Smooth muscle cell of the brain vasculature (primary cell): ENCODE measurements around the gene CEMIP.

Source experiments
- DNase-seq: peaks from one replicate; pipeline ENCODE4 v3.0.0-alpha.2; 2012; ENCODE audit warnings: low read depth, low spot score

The CEMIP gene

DNA sequence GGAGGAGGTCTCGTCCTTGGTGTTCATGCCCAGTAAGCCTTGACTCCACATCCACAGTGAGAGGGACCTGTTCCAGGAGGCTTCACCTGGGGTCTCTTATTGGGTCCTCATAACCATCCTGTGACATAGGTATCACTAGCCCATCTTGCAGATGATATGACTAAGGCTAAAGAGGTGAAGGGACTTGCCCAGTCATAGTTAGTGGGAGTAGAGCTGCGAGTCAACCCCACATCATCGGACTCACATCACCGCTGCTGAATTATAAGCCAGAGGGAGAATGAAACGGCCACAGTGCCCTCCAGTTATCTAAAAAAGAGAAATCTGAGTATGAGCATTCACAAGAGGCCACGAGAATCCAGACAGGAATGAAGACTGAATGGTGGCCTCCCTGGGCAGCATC lies 144.5 kb downstream of the CEMIP start:
- no peak for DNase-seq

DNA sequence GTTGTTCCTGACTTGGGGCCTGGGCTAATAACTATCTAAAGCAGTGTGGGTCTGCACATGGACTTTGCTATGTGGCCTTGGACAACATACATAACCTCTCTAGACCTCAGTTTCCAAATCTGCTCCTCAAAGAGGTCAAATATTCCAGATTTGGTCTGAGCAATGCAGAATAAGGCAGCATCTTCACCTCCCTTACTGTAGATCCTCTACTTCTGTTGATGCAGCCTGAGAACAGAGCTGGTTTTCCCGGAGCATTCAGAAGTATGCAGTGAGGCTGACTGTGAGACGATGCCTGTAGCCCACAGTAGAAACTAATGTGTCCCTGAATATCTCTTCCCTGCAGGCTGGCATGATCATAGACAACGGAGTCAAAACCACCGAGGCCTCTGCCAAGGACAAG lies 145.1 kb downstream of the CEMIP start:
- DNase-seq = no peak

DNA sequence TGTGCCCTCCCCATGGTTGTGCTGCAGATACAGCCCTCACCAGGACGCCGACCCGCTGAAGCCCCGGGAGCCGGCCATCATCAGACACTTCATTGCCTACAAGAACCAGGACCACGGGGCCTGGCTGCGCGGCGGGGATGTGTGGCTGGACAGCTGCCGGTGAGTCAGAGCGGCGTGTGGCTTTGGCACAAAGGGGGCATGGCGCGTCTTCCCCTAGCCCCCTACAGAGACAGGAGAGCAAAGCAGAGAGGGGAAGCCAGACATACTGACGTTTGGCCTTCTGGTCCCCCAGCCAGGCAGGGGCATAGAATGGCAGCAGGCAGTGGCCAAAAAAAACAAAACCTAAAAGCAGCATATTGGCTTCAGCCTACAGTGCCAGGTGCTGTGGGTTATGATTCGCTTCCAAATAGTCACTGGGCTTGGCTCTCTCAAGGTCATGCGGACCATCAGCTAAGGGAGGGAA lies 146.5 kb downstream of the CEMIP start:
- no peak for DNase-seq

DNA sequence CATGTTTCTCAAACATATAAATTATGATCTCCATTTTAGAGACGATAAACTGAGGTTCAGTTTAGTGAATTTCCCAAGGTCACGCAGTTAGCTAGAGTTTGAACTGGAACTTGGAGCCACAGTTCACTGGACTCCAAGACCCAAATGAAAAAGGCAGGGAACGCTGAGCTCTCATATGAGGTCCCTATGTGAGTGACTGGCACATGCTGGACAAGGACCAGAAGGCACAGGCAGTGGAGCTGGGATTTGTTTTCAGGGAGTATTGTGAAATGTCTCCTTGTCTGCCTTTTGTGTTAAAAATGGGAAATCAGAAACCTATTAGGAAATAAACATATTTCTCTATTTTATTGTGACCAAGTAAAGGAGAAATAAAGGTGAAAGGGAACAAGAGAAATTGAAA lies 147.0 kb downstream of the CEMIP start:
- no peak for DNase-seq

DNA sequence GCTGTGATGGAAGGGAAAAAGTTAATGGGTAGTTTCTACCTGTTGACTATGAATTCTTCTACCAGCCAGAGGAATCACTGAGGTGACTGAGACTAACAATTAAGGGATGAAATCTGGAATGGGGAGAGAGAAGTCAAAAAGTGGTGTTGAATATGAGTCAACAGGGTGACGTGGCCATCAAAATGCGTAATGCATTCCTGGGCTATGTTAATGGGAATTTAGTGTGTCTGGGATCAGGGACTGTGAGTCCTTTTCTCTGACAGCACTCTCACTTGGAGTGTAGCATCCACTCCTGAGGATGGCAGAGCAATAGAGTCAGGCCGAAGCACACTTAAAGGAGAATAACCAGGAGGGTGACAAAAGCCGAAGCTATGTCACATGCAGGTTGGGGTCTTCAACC lies 150.1 kb downstream of the CEMIP start:
- DNase-seq = no peak

DNA sequence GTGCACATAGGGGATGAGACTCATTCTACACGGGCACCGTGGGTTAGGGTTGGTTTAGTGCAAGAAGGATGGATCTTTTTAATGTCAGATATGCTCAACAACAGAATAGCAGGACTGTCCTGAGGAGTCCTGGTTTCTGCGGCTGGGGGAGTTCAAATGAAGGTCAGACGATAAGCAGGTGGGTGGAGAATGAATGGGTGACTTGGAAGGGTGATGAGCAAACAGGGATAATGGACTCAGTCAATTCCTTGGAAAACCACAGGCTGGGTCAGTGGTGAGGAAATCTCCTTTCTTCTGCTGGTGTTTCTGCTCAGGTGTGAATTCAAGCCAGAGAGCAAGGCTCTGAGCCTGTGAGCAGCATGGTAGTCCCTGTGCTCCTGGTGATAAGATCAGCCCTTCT lies 150.5 kb downstream of the CEMIP start:
- no peak for DNase-seq

DNA sequence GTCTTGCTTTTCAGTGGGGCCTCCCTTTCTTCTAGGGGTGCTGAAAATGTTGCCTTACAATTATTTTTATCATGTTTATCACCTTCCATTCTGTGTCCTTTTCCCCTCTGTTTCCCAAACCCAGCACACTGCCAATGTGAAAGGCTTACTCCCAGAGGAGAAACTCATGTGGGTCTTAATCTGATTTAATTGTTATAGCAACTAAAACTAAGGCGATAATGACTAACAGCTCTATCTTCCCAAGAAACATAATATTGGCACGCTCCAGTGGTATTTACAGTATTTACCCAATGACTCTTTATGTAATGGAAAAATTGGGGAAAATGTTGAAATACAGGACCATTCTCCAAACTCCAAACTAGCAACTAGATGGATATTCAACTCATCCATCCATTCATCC lies 152.0 kb downstream of the CEMIP start:
- no peak for DNase-seq

DNA sequence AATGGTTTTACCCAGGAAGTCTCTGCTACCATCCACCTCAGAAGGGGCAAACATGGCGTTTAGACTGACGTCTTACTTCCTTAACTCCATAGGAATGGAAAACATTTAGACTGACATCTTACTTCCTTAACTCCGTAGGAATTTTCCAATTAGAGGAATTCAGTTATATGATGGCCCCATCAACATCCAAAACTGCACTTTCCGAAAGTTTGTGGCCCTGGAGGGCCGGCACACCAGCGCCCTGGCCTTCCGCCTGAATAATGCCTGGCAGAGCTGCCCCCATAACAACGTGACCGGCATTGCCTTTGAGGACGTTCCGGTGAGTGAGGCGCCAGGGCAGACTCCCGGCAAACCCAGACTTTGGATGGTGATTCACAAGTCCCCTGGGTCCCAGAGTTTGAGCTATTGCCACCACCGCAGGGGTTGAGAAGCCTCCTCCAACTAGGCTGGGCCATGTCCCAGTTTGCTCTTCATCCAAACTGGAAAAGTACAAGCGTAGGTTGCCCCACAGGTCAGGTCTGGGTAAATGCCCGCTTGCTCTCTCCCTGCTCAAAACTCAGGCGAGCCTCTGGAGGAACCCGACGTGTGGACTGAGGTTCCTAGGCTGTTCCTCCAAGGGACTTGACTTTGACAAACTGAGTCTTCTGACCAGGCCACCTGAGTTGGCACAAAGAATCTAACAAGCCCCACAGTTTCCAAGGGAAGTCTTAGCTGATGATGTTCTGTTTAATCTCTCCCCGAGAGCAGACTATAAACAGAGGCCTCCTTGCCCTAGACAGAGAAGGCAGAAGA lies 152.7 kb downstream of the CEMIP start:
- DNase-seq = no peak

DNA sequence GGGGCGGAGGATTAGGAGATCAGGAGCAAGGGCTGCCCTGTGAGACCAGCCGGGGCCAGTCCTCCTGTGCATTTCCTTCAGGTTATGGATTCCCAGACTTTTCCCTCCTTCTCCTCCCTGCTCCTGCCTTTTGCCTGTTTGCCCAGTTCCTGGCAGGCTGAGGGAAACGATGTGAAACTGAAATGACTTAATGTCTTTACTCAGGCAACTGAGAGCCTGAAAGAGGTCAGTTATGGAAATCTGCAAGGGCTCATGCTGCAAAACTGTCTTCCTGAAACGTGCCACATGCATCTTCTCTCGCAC lies 153.3 kb downstream of the CEMIP start:
- DNase-seq = no peak

DNA sequence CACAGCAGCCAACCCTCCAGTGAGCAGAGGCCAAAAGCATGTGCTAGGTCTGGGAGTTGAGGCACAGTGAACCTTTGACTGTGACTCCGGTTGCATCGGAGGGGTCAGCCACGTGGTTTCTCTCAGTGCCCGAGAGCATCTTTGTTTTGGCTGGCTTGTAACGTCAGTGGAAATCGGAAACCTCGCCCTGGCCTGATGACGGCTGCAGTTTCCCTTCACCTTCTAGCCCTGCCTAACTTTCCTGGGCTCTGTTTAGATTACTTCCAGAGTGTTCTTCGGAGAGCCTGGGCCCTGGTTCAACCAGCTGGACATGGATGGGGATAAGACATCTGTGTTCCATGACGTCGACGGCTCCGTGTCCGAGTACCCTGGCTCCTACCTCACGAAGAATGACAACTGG lies 153.8 kb downstream of the CEMIP start:
- DNase-seq = peak; percentile 17

DNA sequence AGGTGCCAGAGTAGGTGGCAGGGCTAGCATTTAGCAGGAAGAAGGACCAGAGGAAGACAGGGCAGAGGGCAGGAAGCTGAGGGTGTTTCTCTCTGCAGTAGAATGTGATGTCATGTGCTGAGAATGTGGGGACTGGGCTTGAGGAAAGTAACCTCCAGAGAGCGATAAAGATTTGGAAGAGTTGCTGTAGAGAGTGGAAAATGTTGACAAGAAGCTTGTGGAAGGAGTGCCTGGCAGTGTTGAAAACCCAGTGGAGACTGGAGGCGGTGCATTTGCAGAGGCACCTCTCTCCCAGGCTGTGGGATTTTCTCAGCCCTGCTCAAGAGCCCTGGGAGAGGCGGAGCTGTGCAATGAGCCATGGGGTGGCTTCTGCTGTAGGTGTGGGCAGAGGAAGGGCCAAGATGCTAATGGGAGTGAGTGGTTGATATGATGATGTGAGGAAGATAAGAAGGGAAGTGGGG lies 155.6 kb downstream of the CEMIP start:
- no peak for DNase-seq

DNA sequence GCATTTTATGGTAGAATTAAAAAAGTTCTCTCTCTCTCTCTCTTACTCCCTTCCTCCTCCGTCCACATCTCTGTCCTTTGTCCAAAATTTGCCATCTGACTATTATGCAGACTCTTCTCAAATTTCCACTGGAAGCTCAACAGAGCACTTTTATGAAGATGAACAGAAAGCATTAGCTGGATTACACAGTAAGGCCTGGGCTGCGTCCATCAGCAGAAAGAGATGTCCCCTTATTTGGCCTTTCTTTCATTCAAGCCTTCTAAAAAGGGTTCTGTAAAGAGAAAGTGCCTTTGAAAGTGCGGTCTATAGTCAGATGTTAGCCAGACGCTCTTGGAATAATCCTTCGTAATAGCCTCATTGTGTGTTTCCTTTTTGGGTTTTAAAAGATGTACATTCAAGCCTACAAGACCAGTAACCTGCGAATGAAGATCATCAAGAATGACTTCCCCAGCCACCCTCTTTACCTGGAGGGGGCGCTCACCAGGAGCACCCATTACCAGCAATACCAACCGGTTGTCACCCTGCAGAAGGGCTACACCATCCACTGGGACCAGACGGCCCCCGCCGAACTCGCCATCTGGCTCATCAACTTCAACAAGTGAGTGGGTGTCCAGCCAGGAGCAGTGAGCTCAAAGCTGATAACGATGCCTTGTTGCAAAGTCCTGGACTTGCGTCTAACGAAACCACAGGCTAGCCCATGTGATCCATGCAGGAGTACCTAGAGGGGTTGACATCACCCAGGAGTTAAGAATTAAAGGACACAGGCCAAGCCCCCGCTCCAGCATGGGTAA lies 157.3 kb downstream of the CEMIP start:
- no peak for DNase-seq

DNA sequence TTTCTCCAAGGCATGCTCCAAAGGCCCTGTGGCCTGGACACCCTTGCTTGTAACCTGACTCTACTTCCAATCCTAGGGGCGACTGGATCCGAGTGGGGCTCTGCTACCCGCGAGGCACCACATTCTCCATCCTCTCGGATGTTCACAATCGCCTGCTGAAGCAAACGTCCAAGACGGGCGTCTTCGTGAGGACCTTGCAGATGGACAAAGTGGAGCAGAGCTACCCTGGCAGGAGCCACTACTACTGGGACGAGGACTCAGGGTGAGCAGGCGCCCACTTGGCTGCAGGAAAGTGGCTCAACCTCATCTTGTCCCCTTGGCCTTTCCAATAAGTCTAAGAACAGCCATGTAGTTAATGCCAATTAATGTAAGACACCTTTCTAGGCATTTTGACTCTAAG lies 158.5 kb downstream of the CEMIP start:
- DNase-seq = no peak

DNA sequence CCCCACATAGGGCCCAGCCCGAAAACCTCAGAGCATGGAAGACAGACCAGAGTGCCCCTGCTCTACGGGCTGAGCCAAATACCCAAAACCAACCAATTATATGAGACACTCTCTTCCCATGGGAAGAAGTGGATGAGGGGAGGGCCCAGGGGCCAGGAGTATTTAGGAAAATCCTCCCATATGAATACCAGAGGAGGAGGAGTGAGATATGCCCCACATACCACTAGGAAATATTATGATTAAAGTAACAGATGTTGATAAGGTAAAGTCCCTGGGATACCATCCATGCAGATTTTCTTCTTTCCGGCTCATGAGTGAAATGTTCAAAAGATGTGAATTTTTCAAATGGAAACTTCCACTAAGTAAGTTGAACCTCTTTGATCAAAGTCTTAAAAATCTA lies 160.0 kb downstream of the CEMIP start:
- no peak for DNase-seq

DNA sequence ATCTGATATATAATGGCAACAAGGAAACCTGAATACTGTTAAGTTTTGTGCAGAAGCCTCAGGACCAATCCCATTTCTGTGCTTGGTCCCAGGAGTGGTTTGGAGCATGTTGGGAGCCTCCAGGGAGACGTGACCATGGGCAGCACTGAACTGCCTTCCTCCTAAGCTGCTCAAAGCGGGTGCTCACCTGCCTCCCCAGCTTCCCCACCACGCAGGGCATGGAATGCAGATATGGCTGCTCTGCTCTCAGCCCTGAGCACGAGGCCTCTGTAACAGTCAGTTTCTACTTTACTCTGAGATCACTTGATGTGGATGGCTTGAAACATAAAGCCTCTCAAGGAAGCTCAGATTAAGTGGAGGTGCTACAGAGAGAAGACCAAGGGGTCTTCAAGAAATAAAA lies 161.2 kb downstream of the CEMIP start:
- no peak for DNase-seq

DNA sequence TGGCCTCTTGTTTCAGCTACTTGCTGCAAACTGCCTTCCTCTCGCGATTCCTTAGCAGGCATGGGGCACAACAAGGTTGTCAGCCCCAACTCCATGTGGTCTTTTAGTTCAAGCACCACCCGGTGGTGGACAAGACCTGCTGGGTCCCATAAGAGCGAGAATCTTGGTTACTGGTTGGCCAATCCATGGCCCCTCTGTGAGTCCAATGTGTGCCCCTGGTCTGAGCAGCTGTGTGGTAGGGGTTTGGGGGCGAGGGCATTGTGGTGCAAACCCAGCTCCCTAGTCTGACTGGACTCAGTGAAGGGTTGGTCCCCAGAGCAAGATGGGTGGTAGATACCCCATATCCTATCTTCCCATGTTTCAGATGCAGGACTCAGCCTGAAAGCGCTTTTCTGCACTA lies 161.7 kb downstream of the CEMIP start:
- DNase-seq = no peak

DNA sequence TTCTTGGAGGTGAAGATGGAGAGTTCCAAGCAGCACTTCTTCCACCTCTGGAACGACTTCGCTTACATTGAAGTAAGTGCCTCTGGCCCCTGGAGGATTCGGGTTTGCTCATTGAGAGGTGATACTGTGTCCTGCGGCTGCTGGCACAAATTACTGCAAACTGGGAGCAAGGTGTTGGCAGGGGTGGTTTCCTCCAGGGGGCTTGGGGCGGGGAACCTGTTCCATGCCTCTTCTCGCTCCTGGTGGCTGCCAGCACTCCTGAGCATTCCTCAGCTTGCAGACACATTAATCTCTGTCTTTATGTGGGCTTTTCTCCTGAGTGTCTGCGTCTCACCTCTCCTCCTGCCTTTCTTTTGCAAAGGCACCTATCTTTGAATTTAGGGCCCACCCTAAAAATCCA lies 163.1 kb downstream of the CEMIP start:
- no peak for DNase-seq

DNA sequence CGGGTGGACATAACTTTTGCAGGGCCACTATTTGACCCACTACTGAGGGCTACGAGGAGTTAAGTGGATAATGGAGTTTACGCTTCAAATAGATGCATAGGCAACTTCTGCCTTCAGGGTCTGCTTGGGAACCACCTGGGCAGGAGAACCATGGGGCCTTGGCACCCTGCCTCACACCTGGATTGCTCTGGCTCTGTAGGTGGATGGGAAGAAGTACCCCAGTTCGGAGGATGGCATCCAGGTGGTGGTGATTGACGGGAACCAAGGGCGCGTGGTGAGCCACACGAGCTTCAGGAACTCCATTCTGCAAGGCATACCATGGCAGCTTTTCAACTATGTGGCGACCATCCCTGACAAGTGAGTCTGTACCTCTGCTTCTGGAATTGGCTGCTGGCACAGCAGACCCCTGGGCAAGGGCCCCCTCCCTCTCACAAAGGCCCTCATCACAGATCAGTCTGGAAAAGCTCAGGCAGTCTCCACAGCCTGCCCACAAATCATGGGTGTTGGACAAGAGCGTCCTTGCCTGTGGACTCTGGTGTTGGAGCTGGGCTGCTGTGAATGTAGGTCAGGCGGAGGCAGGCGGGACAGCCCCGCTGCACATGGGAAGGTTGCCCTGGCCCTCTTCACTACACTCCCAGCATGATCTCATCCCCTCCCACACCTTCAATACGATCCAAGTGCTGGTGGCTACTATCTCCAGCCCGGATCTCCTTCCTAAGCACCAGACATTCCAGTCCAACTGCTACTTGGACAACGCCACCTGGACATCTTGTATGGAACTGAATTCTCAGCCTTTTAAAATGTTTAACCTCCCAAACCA lies 163.8 kb downstream of the CEMIP start:
- no peak for DNase-seq

DNA sequence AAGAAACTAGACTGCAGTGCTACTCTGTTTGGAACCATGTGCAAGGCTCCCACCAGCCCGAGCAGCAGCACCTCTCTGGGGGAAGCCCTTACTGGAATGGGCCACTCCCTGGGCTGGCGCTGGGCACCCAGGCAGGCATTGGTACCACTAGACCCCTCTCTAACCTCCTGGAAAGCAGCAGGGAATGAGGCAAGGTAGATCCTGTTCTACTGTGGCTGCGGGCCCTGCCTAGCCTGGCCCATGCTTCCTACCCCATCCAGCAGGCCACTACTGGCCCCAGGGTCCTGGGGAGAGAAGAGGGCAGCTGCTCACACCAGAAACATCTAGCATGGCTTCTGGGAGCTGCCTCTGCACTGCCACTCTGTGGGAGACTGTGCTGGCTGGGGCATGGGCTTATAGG lies 165.6 kb downstream of the CEMIP start:
- no peak for DNase-seq

DNA sequence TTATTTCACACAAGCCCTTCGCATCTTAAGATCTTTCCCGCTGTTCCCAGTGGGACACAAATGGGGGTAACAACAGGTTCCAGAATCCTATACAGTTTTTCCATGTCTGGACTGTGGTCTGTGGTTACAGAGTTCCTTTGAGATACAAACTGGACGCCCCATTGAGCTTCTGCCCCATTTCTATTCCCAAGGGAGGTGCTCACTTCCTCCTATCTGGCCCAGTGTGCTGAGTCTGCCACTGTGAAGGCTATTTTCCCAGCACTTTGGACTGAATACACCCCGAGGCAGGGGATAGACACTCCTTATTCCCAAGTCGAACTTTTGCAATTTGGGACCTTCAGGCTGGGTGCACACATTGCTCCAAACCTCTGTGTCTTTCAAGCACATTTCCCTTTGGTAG lies 166.4 kb downstream of the CEMIP start:
- DNase-seq = no peak

DNA sequence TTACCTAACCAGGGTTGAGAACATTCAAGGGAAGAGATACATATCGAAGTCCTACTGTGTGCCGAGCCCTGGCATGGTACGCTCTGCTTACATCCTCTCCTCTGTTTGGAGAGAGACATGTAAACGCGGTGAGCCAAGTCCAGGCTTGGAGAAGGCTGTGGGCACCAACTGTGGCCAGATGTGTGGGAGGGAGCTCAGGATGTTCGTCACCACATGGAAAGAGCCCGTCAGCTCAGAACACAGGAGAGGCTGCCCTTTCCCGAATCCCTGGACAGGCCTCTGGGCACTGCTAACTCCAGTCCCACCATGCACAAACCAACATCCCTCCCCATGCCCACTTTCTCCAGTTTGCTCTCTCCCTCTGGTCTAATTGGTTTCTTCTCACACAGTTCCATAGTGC lies 167.4 kb downstream of the CEMIP start:
- DNase-seq = no peak

DNA sequence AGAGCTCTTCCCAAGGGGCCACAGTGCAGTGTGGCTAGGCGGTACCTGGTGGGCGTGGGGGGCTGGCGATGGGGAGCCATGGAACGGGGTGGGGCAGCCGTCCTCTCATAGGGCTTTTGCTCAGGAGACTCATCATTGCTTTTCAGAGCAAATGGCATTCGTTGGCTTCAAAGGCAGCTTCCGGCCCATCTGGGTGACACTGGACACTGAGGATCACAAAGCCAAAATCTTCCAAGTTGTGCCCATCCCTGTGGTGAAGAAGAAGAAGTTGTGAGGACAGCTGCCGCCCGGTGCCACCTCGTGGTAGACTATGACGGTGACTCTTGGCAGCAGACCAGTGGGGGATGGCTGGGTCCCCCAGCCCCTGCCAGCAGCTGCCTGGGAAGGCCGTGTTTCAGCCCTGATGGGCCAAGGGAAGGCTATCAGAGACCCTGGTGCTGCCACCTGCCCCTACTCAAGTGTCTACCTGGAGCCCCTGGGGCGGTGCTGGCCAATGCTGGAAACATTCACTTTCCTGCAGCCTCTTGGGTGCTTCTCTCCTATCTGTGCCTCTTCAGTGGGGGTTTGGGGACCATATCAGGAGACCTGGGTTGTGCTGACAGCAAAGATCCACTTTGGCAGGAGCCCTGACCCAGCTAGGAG lies 169.6 kb downstream of the CEMIP start:
- no peak for DNase-seq
